HEK293 (cell line): Measurements from ENCODE around the gene ZHX3.

Experiments
- CTCF ChIA-PET: fragments of 350-600 bp; formaldehyde crosslinking; extraction: SDS; loops from one replicate; lab custom pipeline; 2021; ENCODE audit warnings: antibody characterized with exemption; lab: Yijun Ruan, JAX
- POLR2A ChIA-PET: fragments of 300-600 bp; formaldehyde crosslinking; extraction: SDS; loops from one replicate; lab custom pipeline; 2020; ENCODE audit warnings: antibody characterized with exemption, inconsistent platforms; lab: Yijun Ruan, JAX
- H3K27ac ChIP-seq: fragments of 200-500 bp; sonication (Bioruptor generic); 2 replicates; pipeline ENCODE4 v1.5.1; 2014; ENCODE audit warnings: low read depth, low read length, control low read depth, inconsistent platforms; ENCODE audit errors: extremely low read depth
- H3K36me3 ChIP-seq, 2 experiments: fragments of 200-500 bp in 1 of 2; sonication (Bioruptor generic) in 1 of 2; 1 replicate in 1 of 2; 2 replicates in 1 of 2; pipeline ENCODE4 v1.5.1; 2014 to 2017; ENCODE audit warnings: inconsistent platforms in 2 of 2, low read length in 2 of 2; ENCODE audit not compliant: control insufficient read depth in 2 of 2, insufficient read depth in 1 of 2
- H3K4me1 ChIP-seq: fragments of 200-500 bp; sonication (Bioruptor generic); 2 replicates; pipeline ENCODE4 v1.5.1; 2014; ENCODE audit warnings: mild to moderate bottlenecking, low read length, inconsistent platforms; ENCODE audit not compliant: control insufficient read depth, insufficient read depth
- H3K4me3 ChIP-seq: 2 replicates; pipeline ENCODE4 v1.5.1; 2011; ENCODE audit warnings: low read depth, mild to moderate bottlenecking, control low read depth, low read length, moderate library complexity
- H3K9me3 ChIP-seq: fragments of 200-500 bp; sonication (Bioruptor generic); 2 replicates; pipeline ENCODE4 v1.5.1; 2014; ENCODE audit warnings: low read depth, low read length, inconsistent platforms; ENCODE audit not compliant: control insufficient read depth, insufficient read depth
- GLIS1 ChIP-seq: fragments of 450-650 bp; formaldehyde crosslinking; IDR thresholded peaks from 2 replicates; pipeline ENCODE4 v1.5.1; 2016; ENCODE audit warnings: missing biosample characterization, missing genetic modification characterization
- SCRT2 ChIP-seq: fragments of 450-650 bp; formaldehyde crosslinking; IDR thresholded peaks from 2 replicates; pipeline ENCODE4 v1.5.1; 2016; ENCODE audit warnings: missing biosample characterization, missing genetic modification characterization
- ZBTB7A ChIP-seq: fragments of 450-650 bp; formaldehyde crosslinking; IDR thresholded peaks from 2 replicates; pipeline ENCODE4 v1.5.1; 2016; ENCODE audit warnings: low read depth, missing biosample characterization, missing genetic modification characterization
- ZNF121 ChIP-seq: fragments of 450-650 bp; formaldehyde crosslinking; IDR thresholded peaks from 2 replicates; pipeline ENCODE4 v1.5.1; 2016; ENCODE audit warnings: missing biosample characterization, missing genetic modification characterization
- ZNF175 ChIP-seq: fragments of 450-650 bp; formaldehyde crosslinking; IDR thresholded peaks from 2 replicates; pipeline ENCODE4 v1.5.1; 2016; ENCODE audit warnings: missing biosample characterization, missing genetic modification characterization
- ZNF2 ChIP-seq: fragments of 450-650 bp; formaldehyde crosslinking; IDR thresholded peaks from 2 replicates; pipeline ENCODE4 v1.5.1; 2016; ENCODE audit warnings: missing biosample characterization, missing genetic modification characterization
- ZNF23 ChIP-seq: fragments of 450-650 bp; formaldehyde crosslinking; IDR thresholded peaks from 2 replicates; pipeline ENCODE4 v1.5.1; 2016; ENCODE audit warnings: missing biosample characterization, missing genetic modification characterization, borderline replicate concordance
- ZNF292 ChIP-seq: fragments of 450-650 bp; formaldehyde crosslinking; IDR thresholded peaks from 2 replicates; pipeline ENCODE4 v1.5.1; 2016; ENCODE audit warnings: low read depth, missing biosample characterization, missing genetic modification characterization, borderline replicate concordance
- ZNF433 ChIP-seq: fragments of 450-650 bp; formaldehyde crosslinking; IDR thresholded peaks from 2 replicates; pipeline ENCODE4 v1.5.1; 2016; ENCODE audit warnings: missing biosample characterization, missing genetic modification characterization, low read depth
- ZNF501 ChIP-seq: fragments of 450-650 bp; formaldehyde crosslinking; IDR thresholded peaks from 2 replicates; pipeline ENCODE4 v1.5.1; 2016; ENCODE audit warnings: missing biosample characterization, missing genetic modification characterization
- ZXDB ChIP-seq: fragments of 450-650 bp; formaldehyde crosslinking; IDR thresholded peaks from 2 replicates; pipeline ENCODE4 v1.5.1; 2016; ENCODE audit warnings: missing biosample characterization, missing genetic modification characterization
- TF ChIP-seq, protein P1 (sequence below): fragments of 450-650 bp; formaldehyde crosslinking; IDR thresholded peaks from 2 replicates; pipeline ENCODE4 v1.5.1; 2016; ENCODE audit warnings: missing biosample characterization, missing genetic modification characterization
- TF ChIP-seq, protein P2 (sequence below): fragments of 450-650 bp; formaldehyde crosslinking; IDR thresholded peaks from 2 replicates; pipeline ENCODE4 v1.5.1; 2016; ENCODE audit warnings: missing biosample characterization, missing genetic modification characterization
- TF ChIP-seq, protein P3 (sequence below): fragments of 450-650 bp; formaldehyde crosslinking; IDR thresholded peaks from 2 replicates; pipeline ENCODE4 v1.5.1; 2017; ENCODE audit warnings: missing biosample characterization, missing genetic modification characterization
- TF ChIP-seq, protein P4 (sequence below): fragments of 450-650 bp; formaldehyde crosslinking; IDR thresholded peaks from 2 replicates; pipeline ENCODE4 v1.5.1; 2016; ENCODE audit warnings: missing biosample characterization, missing genetic modification characterization, borderline replicate concordance
- TF ChIP-seq, protein P5 (sequence below): IDR thresholded peaks from 2 replicates; pipeline ENCODE4 v1.6.1; 2011; ENCODE audit warnings: mild to moderate bottlenecking, low read depth, low read length, borderline replicate concordance

The ZHX3 gene

DNA sequence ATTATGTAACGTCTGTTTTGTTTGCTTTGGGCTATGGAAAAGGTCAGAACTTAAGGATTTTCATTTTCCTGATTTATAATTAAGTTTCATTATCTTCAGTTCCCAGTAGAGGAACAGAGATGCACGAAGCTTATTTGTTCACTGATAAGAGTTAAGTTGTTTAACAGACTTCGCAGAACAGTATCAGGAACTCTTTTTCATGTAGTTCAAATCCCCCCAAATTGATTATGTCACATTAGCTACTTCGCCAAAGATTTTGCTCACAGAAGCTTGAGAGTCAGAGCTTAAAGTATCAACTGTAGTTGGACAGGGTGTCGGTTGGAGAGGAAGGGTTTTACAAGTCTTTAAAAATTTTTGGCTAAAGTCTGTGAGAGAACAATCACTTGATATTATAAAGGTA, 43.4 kb downstream of the ZHX3 start:
- Histone ChIP-seq H3K36me3 (no peaks in the 10 kb centered on the region), H3K4me1 (peaks cover 5% of the 10 kb centered on the region), H3K27ac (no peak overlapping the region), H3K4me3 (no peak overlapping the region), H3K9me3 (no peaks in the 10 kb centered on the region)
- ChIA-PET CTCF (interaction anchor here (0.5 to 1.0 kb wide), 2 partner anchors 65 to 346 kb away, joined by 3 read pairs; no protein-coding TSS in a partner anchor), POLR2A (no interaction called here)
- no peak for TF ChIP-seq ZXDB (tag by site-specific recombination)
- TF ChIP-seq, protein P1, sequence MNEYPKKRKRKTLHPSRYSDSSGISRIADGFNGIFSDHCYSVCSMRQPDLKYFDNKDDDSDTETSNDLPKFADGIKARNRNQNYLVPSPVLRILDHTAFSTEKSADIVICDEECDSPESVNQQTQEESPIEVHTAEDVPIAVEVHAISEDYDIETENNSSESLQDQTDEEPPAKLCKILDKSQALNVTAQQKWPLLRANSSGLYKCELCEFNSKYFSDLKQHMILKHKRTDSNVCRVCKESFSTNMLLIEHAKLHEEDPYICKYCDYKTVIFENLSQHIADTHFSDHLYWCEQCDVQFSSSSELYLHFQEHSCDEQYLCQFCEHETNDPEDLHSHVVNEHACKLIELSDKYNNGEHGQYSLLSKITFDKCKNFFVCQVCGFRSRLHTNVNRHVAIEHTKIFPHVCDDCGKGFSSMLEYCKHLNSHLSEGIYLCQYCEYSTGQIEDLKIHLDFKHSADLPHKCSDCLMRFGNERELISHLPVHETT (tag by site-specific recombination), result no peak
- TF ChIP-seq ZNF433 (tag by site-specific recombination), result no peak
- no peak for TF ChIP-seq ZNF292 (tag by site-specific recombination)
- no peak for TF ChIP-seq SCRT2 (tag by site-specific recombination)
- no peak for TF ChIP-seq ZNF2 (tag by site-specific recombination)
- TF ChIP-seq ZNF23 (tag by site-specific recombination), result no peak
- TF ChIP-seq, protein P2, sequence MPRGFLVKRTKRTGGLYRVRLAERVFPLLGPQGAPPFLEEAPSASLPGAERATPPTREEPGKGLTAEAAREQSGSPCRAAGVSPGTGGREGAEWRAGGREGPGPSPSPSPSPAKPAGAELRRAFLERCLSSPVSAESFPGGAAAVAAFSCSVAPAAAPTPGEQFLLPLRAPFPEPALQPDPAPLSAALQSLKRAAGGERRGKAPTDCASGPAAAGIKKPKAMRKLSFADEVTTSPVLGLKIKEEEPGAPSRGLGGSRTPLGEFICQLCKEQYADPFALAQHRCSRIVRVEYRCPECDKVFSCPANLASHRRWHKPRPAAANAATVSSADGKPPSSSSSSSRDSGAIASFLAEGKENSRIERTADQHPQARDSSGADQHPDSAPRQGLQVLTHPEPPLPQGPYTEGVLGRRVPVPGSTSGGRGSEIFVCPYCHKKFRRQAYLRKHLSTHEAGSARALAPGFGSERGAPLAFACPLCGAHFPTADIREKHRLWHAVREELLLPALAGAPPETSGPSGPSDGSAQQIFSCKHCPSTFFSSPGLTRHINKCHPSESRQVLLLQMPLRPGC, result no peak
- TF ChIP-seq ZBTB7A, result no peak
- TF ChIP-seq ZNF175 (tag by site-specific recombination), result no peak
- TF ChIP-seq, protein P3, sequence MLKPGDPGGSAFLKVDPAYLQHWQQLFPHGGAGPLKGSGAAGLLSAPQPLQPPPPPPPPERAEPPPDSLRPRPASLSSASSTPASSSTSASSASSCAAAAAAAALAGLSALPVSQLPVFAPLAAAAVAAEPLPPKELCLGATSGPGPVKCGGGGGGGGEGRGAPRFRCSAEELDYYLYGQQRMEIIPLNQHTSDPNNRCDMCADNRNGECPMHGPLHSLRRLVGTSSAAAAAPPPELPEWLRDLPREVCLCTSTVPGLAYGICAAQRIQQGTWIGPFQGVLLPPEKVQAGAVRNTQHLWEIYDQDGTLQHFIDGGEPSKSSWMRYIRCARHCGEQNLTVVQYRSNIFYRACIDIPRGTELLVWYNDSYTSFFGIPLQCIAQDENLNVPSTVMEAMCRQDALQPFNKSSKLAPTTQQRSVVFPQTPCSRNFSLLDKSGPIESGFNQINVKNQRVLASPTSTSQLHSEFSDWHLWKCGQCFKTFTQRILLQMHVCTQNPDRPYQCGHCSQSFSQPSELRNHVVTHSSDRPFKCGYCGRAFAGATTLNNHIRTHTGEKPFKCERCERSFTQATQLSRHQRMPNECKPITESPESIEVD, result no peak
- TF ChIP-seq ZNF121 (tag by site-specific recombination), result no peak
- TF ChIP-seq ZNF501 (tag by site-specific recombination), result no peak
- TF ChIP-seq GLIS1 (tag by site-specific recombination), result no peak
- TF ChIP-seq, protein P4, sequence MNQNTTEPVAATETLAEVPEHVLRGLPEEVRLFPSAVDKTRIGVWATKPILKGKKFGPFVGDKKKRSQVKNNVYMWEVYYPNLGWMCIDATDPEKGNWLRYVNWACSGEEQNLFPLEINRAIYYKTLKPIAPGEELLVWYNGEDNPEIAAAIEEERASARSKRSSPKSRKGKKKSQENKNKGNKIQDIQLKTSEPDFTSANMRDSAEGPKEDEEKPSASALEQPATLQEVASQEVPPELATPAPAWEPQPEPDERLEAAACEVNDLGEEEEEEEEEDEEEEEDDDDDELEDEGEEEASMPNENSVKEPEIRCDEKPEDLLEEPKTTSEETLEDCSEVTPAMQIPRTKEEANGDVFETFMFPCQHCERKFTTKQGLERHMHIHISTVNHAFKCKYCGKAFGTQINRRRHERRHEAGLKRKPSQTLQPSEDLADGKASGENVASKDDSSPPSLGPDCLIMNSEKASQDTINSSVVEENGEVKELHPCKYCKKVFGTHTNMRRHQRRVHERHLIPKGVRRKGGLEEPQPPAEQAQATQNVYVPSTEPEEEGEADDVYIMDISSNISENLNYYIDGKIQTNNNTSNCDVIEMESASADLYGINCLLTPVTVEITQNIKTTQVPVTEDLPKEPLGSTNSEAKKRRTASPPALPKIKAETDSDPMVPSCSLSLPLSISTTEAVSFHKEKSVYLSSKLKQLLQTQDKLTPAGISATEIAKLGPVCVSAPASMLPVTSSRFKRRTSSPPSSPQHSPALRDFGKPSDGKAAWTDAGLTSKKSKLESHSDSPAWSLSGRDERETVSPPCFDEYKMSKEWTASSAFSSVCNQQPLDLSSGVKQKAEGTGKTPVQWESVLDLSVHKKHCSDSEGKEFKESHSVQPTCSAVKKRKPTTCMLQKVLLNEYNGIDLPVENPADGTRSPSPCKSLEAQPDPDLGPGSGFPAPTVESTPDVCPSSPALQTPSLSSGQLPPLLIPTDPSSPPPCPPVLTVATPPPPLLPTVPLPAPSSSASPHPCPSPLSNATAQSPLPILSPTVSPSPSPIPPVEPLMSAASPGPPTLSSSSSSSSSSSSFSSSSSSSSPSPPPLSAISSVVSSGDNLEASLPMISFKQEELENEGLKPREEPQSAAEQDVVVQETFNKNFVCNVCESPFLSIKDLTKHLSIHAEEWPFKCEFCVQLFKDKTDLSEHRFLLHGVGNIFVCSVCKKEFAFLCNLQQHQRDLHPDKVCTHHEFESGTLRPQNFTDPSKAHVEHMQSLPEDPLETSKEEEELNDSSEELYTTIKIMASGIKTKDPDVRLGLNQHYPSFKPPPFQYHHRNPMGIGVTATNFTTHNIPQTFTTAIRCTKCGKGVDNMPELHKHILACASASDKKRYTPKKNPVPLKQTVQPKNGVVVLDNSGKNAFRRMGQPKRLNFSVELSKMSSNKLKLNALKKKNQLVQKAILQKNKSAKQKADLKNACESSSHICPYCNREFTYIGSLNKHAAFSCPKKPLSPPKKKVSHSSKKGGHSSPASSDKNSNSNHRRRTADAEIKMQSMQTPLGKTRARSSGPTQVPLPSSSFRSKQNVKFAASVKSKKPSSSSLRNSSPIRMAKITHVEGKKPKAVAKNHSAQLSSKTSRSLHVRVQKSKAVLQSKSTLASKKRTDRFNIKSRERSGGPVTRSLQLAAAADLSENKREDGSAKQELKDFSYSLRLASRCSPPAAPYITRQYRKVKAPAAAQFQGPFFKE (tag by site-specific recombination), result no peak
- TF ChIP-seq, protein P5, sequence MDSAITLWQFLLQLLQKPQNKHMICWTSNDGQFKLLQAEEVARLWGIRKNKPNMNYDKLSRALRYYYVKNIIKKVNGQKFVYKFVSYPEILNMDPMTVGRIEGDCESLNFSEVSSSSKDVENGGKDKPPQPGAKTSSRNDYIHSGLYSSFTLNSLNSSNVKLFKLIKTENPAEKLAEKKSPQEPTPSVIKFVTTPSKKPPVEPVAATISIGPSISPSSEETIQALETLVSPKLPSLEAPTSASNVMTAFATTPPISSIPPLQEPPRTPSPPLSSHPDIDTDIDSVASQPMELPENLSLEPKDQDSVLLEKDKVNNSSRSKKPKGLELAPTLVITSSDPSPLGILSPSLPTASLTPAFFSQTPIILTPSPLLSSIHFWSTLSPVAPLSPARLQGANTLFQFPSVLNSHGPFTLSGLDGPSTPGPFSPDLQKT, result no peak
